ENCODE data around the gene ZFPL1.
A peak's percentile ranks its signal among the peaks of the same experiment; 100 is the strongest.

ZFPL1 gene

GRCh38 chr11:65132988-65133700 is 49.1 kb downstream of the ZFPL1 start:
- whole genome bisulfite sequencing = 52% methylated on average over 18 of the region's 18 CpGs
- H3K9me3 ChIP-seq (ENCODE audit: insufficient read depth, low read depth, low read length) = no peaks in the 10 kb centered on the region
- peak overlapping the region; percentile 94 for H3K27ac ChIP-seq (ENCODE audit: low read depth, low read length)
- 0 out of 2 replicates have a peak, but pooled peaks cover 2% of the 10 kb centered on the region for H3K4me1 ChIP-seq (ENCODE audit: insufficient read depth, low read length)
- H3K9ac ChIP-seq (ENCODE audit: low read depth, low read length) = peak overlapping the region; percentile 98; the same call in 1 of the 2 replicates
- H3K27me3 ChIP-seq (ENCODE audit: insufficient read depth, low read length) = no peaks in the 10 kb centered on the region
- peak overlapping the region; percentile 83 for H3K4me3 ChIP-seq (ENCODE audit: low read length)
- H3K36me3 ChIP-seq (ENCODE audit: insufficient read depth, low read length) = peaks cover 43% of the 10 kb centered on the region

GRCh38 chr11:65133724-65134123 is 49.7 kb downstream of the ZFPL1 start:
- WGBS = under 1% methylated on average over 20 of the region's 20 CpGs
- H3K9me3 ChIP-seq (ENCODE audit: insufficient read depth, low read depth, low read length) = no peaks in the 10 kb centered on the region
- peak overlapping the region; percentile 94 for H3K27ac ChIP-seq (ENCODE audit: low read depth, low read length)

GRCh38 chr11:65134240-65134951 is 50.4 kb downstream of the ZFPL1 start, which contains the start of gene SYVN1:
Gene SYVN1 (minus strand): TSS chr11:65134519. CDS start chr11:65133601, 918 bp downstream.
- H3K27ac ChIP-seq (ENCODE audit: low read depth, low read length) = peak within 1 kb of the TSS; percentile 94
- no peaks in the 10 kb centered on the region for H3K9me3 ChIP-seq (ENCODE audit: insufficient read depth, low read depth, low read length)
- H3K4me3 ChIP-seq (ENCODE audit: low read length) = peak within 1 kb of the TSS; percentile 83
- H3K4me1 ChIP-seq (ENCODE audit: insufficient read depth, low read length) = 0 out of 2 replicates have a peak, but pooled peaks cover 2% of the 10 kb centered on the region
- WGBS = under 1% methylated on average over 60 of the region's 60 CpGs
- peak within 1 kb of the TSS; percentile 98 for H3K9ac ChIP-seq (ENCODE audit: low read depth, low read length)
- H3K36me3 ChIP-seq (ENCODE audit: insufficient read depth, low read length) = peaks cover 31% of the 10 kb centered on the region
- H3K27me3 ChIP-seq (ENCODE audit: insufficient read depth, low read length) = no peaks in the 10 kb centered on the region

More at GRCh38 chr11:65133724-65134123, 49.7 kb downstream of the ZFPL1 start:
- peak overlapping the region; percentile 98 for H3K9ac ChIP-seq (ENCODE audit: low read depth, low read length)
- no peaks in the 10 kb centered on the region for H3K27me3 ChIP-seq (ENCODE audit: insufficient read depth, low read length)
- H3K4me1 ChIP-seq (ENCODE audit: insufficient read depth, low read length) = 0 out of 2 replicates have a peak, but pooled peaks cover 2% of the 10 kb centered on the region
- H3K4me3 ChIP-seq (ENCODE audit: low read length) = peak overlapping the region; percentile 83
- H3K36me3 ChIP-seq (ENCODE audit: insufficient read depth, low read length) = peaks cover 38% of the 10 kb centered on the region

- Histone ChIP-seq H3K27ac (ENCODE audit: low read depth, low read length) (peak overlapping the region; percentile 94), H3K36me3 (ENCODE audit: insufficient read depth, low read length) (peaks cover 24% of the 10 kb centered on the region), H3K9me3 (ENCODE audit: insufficient read depth, low read depth, low read length) (no peaks in the 10 kb centered on the region), H3K4me3 (ENCODE audit: low read length) (peak overlapping the region; percentile 83), H3K27me3 (ENCODE audit: insufficient read depth, low read length) (0 out of 2 replicates have a peak, but pooled peaks cover 2% of the 10 kb centered on the region), H3K9ac (ENCODE audit: low read depth, low read length) (peak overlapping the region; percentile 98), H3K4me1 (ENCODE audit: insufficient read depth, low read length) (0 out of 2 replicates have a peak, but pooled peaks cover 2% of the 10 kb centered on the region)
- WGBS = 6% methylated on average over 24 of the region's 24 CpGs
Measured at GRCh38 chr11:65134952-65135632, 51.1 kb downstream of the ZFPL1 start.

GRCh38 chr11:65135633-65136145 is 51.7 kb downstream of the ZFPL1 start:
- Histone ChIP-seq H3K36me3 (ENCODE audit: insufficient read depth, low read length) (peaks cover 19% of the 10 kb centered on the region), H3K9me3 (ENCODE audit: insufficient read depth, low read depth, low read length) (no peaks in the 10 kb centered on the region), H3K27me3 (ENCODE audit: insufficient read depth, low read length) (0 out of 2 replicates have a peak, but pooled peaks cover 8% of the 10 kb centered on the region), H3K4me1 (ENCODE audit: insufficient read depth, low read length) (0 out of 2 replicates have a peak, but pooled peaks cover 2% of the 10 kb centered on the region), H3K4me3 (ENCODE audit: low read length) (peak overlapping the region; percentile 83), H3K9ac (ENCODE audit: low read depth, low read length) (peak overlapping the region; percentile 98), H3K27ac (ENCODE audit: low read depth, low read length) (peak overlapping the region; percentile 73)
- WGBS = 75% methylated on average over 10 of the region's 11 CpGs

GRCh38 chr11:65136515-65137096 is 52.6 kb downstream of the ZFPL1 start:
- Histone ChIP-seq H3K9me3 (ENCODE audit: insufficient read depth, low read depth, low read length) (no peaks in the 10 kb centered on the region), H3K4me1 (ENCODE audit: insufficient read depth, low read length) (0 out of 2 replicates have a peak, but pooled peaks cover 2% of the 10 kb centered on the region), H3K9ac (ENCODE audit: low read depth, low read length) (no peak overlapping the region), H3K27ac (ENCODE audit: low read depth, low read length) (no peak overlapping the region), H3K4me3 (ENCODE audit: low read length) (no peak overlapping the region), H3K36me3 (ENCODE audit: insufficient read depth, low read length) (peaks cover 10% of the 10 kb centered on the region), H3K27me3 (ENCODE audit: insufficient read depth, low read length) (0 out of 2 replicates have a peak, but pooled peaks cover 9% of the 10 kb centered on the region)
- WGBS = 92% methylated on average over 15 of the region's 15 CpGs

All from HUES64 (cell line).